ENCODE data around the gene THSD8. TPM values are rescaled to one million over a fixed set of nuclear protein-coding genes. Genes with fewer than 3 reads are reported as not detected.
A peak's percentile ranks its signal among the peaks of the same experiment; 100 is the strongest.
"Not testable (repeated sequence)": the region's sequence is repeated elsewhere in the genome, so short reads cannot be mapped to it uniquely, and the experiment has no call there.

The THSD8 gene
- total RNA-seq, 2 experiments from 2014 or later: 27.0 to 31.1 TPM

DNA sequence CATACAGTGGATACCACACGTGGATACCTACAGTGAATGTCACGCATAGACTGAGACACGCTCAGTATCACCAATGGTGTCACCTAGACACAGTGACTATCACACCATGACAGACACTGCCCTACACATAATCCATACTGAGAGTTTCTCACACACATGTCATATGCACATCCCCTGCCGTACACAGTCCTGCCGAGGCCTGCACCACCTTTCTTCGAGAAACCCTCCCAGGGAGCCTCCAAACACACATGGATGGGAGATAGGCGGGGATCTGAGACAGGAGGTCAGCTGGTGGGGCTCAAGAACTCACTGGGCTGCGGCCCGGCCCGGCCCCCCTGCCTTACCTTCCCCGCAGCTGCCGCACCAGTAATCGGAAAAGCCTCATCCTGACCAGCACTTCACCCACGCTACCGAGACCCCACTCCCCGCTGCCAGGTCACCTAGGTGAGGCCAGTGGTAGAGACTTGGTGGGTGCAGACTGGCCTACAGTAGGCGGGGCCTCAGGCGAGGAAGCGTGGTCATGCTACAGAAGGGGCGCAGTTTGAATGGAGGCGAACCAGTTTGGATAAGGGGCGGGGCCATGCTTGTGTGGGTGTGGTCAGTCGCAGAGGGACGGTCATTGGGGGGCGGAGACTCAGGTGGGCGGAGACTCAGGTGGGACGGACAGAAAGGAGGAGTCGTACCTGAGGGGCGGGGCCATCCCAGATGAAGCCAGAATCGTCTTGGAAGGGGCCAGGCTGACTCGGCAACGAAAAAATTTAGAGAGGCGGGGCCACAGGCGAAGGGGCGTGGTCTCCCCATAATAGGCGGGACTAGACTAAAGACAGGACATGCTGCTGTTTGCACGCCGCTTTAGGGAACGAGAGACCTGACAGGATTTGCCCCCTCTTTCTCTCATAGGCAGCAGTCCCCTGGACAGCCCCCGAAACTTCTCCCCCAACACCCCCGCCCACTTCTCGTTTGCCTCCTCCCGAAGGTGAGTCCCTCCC lies 38.5 kb downstream of the THSD8 start:
- Mint-ChIP-seq H3K27me3 (peaks cover 65% of the 10 kb centered on the region), H3K27ac (no peak overlapping the region), H3K36me3 (ENCODE audit: low read depth) (no peaks in the 10 kb centered on the region), H3K4me1 (peaks cover 30% of the 10 kb centered on the region), H3K4me3 (peak overlapping the region; percentile 25), H3K9me3 (no peaks in the 10 kb centered on the region)
- ChIA-PET CTCF (interaction anchor here (1.0 kb wide), 1 partner anchor 74 kb away, joined by 3 read pairs; no protein-coding TSS in a partner anchor), POLR2A (no interaction called here)
- DNase-seq: peak; percentile 51

DNA sequence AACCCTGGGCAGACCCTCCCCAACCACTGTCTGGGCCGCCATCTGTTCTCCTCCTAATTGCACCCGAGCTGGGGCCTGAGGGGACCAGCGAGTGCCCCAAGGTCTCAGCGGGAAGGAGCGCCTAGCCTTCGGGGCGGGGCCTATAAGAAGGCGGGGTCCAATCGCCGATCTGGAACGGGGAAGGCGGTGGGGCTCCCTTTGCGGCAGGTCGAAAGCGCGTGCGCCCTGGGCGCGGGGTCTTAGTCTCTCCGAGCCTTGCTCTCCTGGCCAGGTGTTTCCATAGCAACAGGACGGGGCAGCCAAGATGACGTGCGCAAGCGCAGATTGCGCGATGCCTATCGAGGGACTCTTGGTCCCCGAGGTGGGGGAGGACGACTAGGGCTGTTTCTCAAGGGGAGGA lies 39.2 kb downstream of the THSD8 start:
- no peak overlapping the region for H3K27ac Mint-ChIP-seq

GRCh38 chr19:12842511-12842910 lies 40.6 kb downstream of the THSD8 start:
- H3K27ac Mint-ChIP-seq: no peak overlapping the region
- no peak for DNase-seq
- peaks cover 28% of the 10 kb centered on the region for H3K4me1 Mint-ChIP-seq
- CTCF ChIA-PET: no interaction called here
- POLR2A ChIA-PET: no interaction called here
- H3K9me3 Mint-ChIP-seq: no peaks in the 10 kb centered on the region
- H3K4me3 Mint-ChIP-seq: no peak overlapping the region
- no peaks in the 10 kb centered on the region for H3K36me3 Mint-ChIP-seq (ENCODE audit: low read depth)
- peaks cover 51% of the 10 kb centered on the region for H3K27me3 Mint-ChIP-seq

More for the DNA sequence above, 39.2 kb downstream of the THSD8 start:
- no peaks in the 10 kb centered on the region for H3K36me3 Mint-ChIP-seq (ENCODE audit: low read depth)
- peak; percentile 29 for DNase-seq
- ChIA-PET POLR2A (no interaction called here), CTCF (interaction anchor here (1.0 kb wide), 1 partner anchor 75 kb away, joined by 3 read pairs; no protein-coding TSS in a partner anchor)
- peak overlapping the region; percentile 38 for H3K4me3 Mint-ChIP-seq
- peaks cover 60% of the 10 kb centered on the region for H3K27me3 Mint-ChIP-seq
- H3K4me1 Mint-ChIP-seq: peaks cover 28% of the 10 kb centered on the region
- H3K9me3 Mint-ChIP-seq: no peaks in the 10 kb centered on the region

DNA sequence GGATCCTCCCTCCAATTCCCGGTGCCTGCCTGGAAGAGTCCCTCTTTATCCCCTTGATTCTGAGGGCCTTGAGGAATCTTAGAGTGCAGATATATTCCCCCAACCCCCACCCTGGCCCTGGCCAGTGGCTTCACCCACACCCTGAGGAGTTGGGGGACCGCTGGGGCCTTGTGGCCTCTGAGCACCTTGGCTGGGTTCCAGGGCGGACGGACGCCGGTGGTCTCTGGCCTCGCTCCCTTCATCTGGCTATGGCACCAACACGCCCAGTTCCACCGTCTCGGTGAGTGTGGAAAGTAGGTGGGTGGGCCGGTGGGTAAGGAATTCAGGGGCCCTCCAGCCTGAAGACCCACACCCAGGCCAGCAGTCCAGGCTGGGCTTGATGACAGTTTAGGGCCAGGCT lies 41.5 kb downstream of the THSD8 start:
- Mint-ChIP-seq H3K9me3 (no peaks in the 10 kb centered on the region), H3K4me1 (peaks cover 29% of the 10 kb centered on the region), H3K36me3 (ENCODE audit: low read depth) (no peaks in the 10 kb centered on the region), H3K27me3 (peaks cover 45% of the 10 kb centered on the region), H3K4me3 (no peak overlapping the region), H3K27ac (no peak overlapping the region)
- CTCF ChIA-PET: no interaction called here
- DNase-seq: no peak
- POLR2A ChIA-PET: no interaction called here

DNA sequence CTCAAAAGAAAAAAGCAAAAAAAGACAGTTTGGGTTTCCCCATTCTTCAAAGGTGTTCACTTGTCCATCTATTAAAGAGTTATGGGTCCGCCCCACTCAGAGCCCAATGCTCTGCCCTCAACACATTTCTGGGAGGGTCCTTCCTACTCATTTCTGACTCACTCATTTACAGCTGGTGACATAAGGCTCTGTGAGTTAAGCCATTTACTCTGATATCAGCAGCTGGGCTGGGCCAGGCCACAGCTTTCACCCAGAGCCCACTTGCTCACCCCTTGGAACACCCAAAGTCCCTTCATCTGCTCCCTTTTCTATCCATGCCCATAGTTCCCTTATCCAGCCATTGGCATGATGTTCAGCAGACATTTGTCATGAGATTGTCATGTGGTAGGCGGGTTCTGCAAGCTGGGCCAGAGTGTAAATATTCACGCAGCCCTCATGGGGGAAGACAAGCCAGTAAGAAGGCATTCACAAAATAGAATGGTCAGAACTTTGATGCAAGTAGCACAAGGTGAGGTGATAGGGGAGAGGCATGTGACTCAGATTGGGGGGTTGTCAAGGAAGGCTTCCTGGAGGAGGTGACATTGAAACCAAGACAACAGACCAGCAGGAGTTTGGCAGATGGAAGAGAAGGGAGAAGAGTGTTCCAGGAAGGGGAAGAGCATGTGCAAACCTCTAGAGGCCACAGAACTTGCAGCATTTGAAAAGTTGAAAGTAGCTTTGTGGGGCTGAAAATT lies 42.3 kb downstream of the THSD8 start:
- CTCF ChIA-PET: interaction anchor here (1.0 kb wide), 1 partner anchor 48 kb away, joined by 3 read pairs; no protein-coding TSS in a partner anchor
- peaks cover 39% of the 10 kb centered on the region for H3K27me3 Mint-ChIP-seq
- peaks cover 27% of the 10 kb centered on the region for H3K4me1 Mint-ChIP-seq
- DNase-seq: no peak
- H3K4me3 Mint-ChIP-seq: no peak overlapping the region
- no peaks in the 10 kb centered on the region for H3K36me3 Mint-ChIP-seq (ENCODE audit: low read depth)
- POLR2A ChIA-PET: no interaction called here
- H3K27ac Mint-ChIP-seq: no peak overlapping the region
- no peaks in the 10 kb centered on the region for H3K9me3 Mint-ChIP-seq

DNA sequence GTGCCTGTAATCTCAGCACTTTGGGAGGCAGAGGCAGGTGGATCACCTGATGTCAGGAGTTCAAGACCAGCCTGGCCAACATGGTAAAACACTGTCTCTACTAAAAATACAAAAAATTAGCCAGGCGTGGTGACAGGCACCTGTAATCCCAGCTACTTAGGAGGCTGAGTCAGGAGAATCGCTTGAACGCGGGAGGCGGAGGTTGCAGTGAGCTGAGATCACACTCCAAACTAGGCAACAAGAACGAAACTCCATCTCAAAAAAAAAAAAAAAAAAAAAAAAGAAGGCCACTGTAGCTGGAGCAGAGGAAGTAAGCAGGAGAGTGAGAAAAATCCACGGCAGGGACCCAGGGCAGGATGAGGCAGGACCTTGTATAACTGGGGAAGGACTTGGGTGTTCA lies 44.7 kb downstream of the THSD8 start:
- H3K36me3 Mint-ChIP-seq (ENCODE audit: low read depth); H3K4me3 Mint-ChIP-seq; H3K9me3 Mint-ChIP-seq; H3K4me1 Mint-ChIP-seq; H3K27ac Mint-ChIP-seq; POLR2A ChIA-PET; DNase-seq: not testable (repeated sequence)
- peaks cover 20% of the 10 kb centered on the region for H3K27me3 Mint-ChIP-seq
- CTCF ChIA-PET: interaction anchor here (0.6 to 3.9 kb wide), 29 partner anchors 8 to 170 kb away, joined by 3 to 41 read pairs (median 5); partner anchors contain the start of genes DNASE2, FBXW9, GCDH and HOOK2

GRCh38 chr19:12847159-12848139 lies 45.6 kb downstream of the THSD8 start:
- CTCF ChIA-PET: interaction anchor here (0.6 to 3.9 kb wide), 48 partner anchors 8 to 234 kb away, joined by 3 to 41 read pairs (median 4); partner anchors contain the start of genes DHPS, DNASE2, FBXW9 and GCDH
- Mint-ChIP-seq H3K27me3 (peaks cover 15% of the 10 kb centered on the region), H3K4me1 (peaks cover 3% of the 10 kb centered on the region), H3K4me3 (no peak overlapping the region), H3K9me3 (no peaks in the 10 kb centered on the region), H3K27ac (no peak overlapping the region), H3K36me3 (ENCODE audit: low read depth) (no peaks in the 10 kb centered on the region)
- DNase-seq: peak; percentile 80
- POLR2A ChIA-PET: no interaction called here

Small RNAs within 50 kb of the gene (microRNA-seq; reads per million reads assigned to microRNA genes)
- not detected for gene MIR5684 (ENCODE audit: borderline microRNAs expressed, borderline replicate concordance)
- gene MIR6794 (ENCODE audit: borderline microRNAs expressed, borderline replicate concordance): not detected

Other genes starting within 250 kb of the THSD8 start
- 10 to 100 TPM; 15.1 to 15.8 TPM for gene ZNF490, start 191.3 kb upstream of the THSD8 start, total RNA-seq
- 10 to 100 TPM; 31.3 to 37.3 TPM for gene ZNF791, start 191.1 kb upstream of the THSD8 start, total RNA-seq
- gene MAN2B1, start 135.3 kb upstream of the THSD8 start, total RNA-seq: 100 to 1,000 TPM; 130 to 143 TPM
- gene WDR83, start 135.3 kb upstream of the THSD8 start, total RNA-seq: 10 to 100 TPM; 14.4 to 19.6 TPM
- 100 to 1,000 TPM in 1 of 2 experiments, 10 to 100 TPM in 1; 89.9 to 102 TPM for gene DHPS, start 120.2 kb upstream of the THSD8 start, total RNA-seq
- gene GNG14, start 114.1 kb upstream of the THSD8 start, total RNA-seq: not detected
- 1 to 10 TPM; 5.3 to 5.9 TPM for gene FBXW9, start 105.4 kb upstream of the THSD8 start, total RNA-seq
- 10 to 100 TPM; 80.5 to 90.7 TPM for gene TNPO2, start 78.1 kb upstream of the THSD8 start, total RNA-seq
- gene TRIR, start 67.4 kb upstream of the THSD8 start, total RNA-seq: 100 to 1,000 TPM; 222 to 226 TPM
- gene GET3, start 64.6 kb upstream of the THSD8 start, total RNA-seq: 10 to 100 TPM; 67.2 to 68.3 TPM
- gene BEST2, start 50.3 kb upstream of the THSD8 start, total RNA-seq: not detected
- gene HOOK2, start 26.5 kb upstream of the THSD8 start, total RNA-seq: 10 to 100 TPM; 13.9 to 14.0 TPM
- gene JUNB, start 10.6 kb upstream of the THSD8 start, total RNA-seq: 10 to 100 TPM; 66.7 to 78.4 TPM
- 100 to 1,000 TPM; 274 to 288 TPM for gene PRDX2, start 269 bp upstream of the THSD8 start, total RNA-seq
- gene RNASEH2A, start 4.5 kb downstream of the THSD8 start, total RNA-seq: 10 to 100 TPM; 34.9 to 39.3 TPM
- not detected for gene RTBDN, start 32.5 kb downstream of the THSD8 start, total RNA-seq
- under 1 TPM; 0.35 to 0.67 TPM for gene MAST1, start 36.4 kb downstream of the THSD8 start, total RNA-seq
- gene DNASE2, start 79.4 kb downstream of the THSD8 start, total RNA-seq: 10 to 100 TPM; 28.8 to 30.0 TPM
- gene KLF1, start 85.1 kb downstream of the THSD8 start, total RNA-seq: under 1 TPM in 1 of 2 experiments, not detected in 1; 0.20 TPM
- 10 to 100 TPM; 35.4 to 41.7 TPM for gene GCDH, start 89.1 kb downstream of the THSD8 start, total RNA-seq
- gene SYCE2, start 117.2 kb downstream of the THSD8 start, total RNA-seq: 1 to 10 TPM; 3.2 to 4.5 TPM
- gene FARSA, start 131.6 kb downstream of the THSD8 start, total RNA-seq: 10 to 100 TPM; 85.7 to 90.6 TPM
- gene CALR, start 136.5 kb downstream of the THSD8 start, total RNA-seq: 100 to 1,000 TPM; 726 to 779 TPM
- 100 to 1,000 TPM; 120 to 131 TPM for gene RAD23A, start 143.8 kb downstream of the THSD8 start, total RNA-seq
- gene GADD45GIP1, start 155.2 kb downstream of the THSD8 start, total RNA-seq: 10 to 100 TPM; 14.9 to 16.5 TPM
- gene DAND5, start 167.5 kb downstream of the THSD8 start, total RNA-seq: under 1 TPM; 0.15 to 0.20 TPM
- 1 to 10 TPM; 1.2 to 1.5 TPM for gene NFIX, start 193.4 kb downstream of the THSD8 start, total RNA-seq

Measured in activated CD4-positive, alpha-beta T cell treated with anti-CD3 and anti-CD28 coated beads, Interleukin-2, amount 10 ng/mL, durations not matched to agents 7 days and 5 days (primary cell).